Mononuclear cell (primary cell): ENCODE measurements around the gene ATP6V1B1. TPM values are rescaled to one million over a fixed set of nuclear protein-coding genes. Genes with fewer than 3 reads are reported as not detected.

Experiments
- H3K27me3 ChIP-seq: 2 replicates; pipeline ENCODE4 v1.6.0; 2011; ENCODE audit warnings: low read length, control low read depth; ENCODE audit not compliant: insufficient read depth
- H3K4me1 ChIP-seq: 2 replicates; pipeline ENCODE4 v1.5.1; 2011; ENCODE audit warnings: mild to moderate bottlenecking, low read length, control low read depth; ENCODE audit not compliant: insufficient read depth
- H3K4me3 ChIP-seq: 2 replicates; pipeline ENCODE4 v1.5.1; 2011; ENCODE audit warnings: mild to moderate bottlenecking, low read length, moderate library complexity
- H3K9me3 ChIP-seq: 2 replicates; pipeline ENCODE4 v1.5.1; 2011; ENCODE audit warnings: low read depth, mild to moderate bottlenecking, control low read depth, low read length
- total RNA-seq: library from RNA; depleted of rRNA; stranded (reverse); fragments of >200 nt; gene quantifications from one replicate; pipeline ENCODE4 v1.2.3, GENCODE V29; 2012

The ATP6V1B1 gene
- total RNA-seq, 1 donor: not detected

DNA sequence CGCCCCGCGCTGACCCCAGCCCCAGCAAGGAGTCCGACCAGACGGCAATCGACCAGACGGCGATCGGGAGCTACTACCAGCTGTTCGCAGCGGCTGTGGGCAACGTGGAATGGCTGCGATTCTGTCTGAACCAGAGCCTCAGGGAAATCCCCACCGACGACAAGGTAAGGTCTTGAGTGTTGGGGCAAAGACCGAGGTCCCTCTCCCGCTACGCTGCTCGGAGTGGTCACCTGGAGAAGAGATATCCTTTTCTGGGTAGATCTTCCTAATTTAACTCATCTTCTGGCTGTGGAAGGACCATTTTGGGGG is 43.4 kb downstream of the ATP6V1B1 start:
- H3K4me3 ChIP-seq: no peak overlapping the region
- H3K4me1 ChIP-seq: peaks cover 23% of the 10 kb centered on the region
- no peaks in the 10 kb centered on the region for H3K9me3 ChIP-seq
- no peaks in the 10 kb centered on the region for H3K27me3 ChIP-seq

DNA sequence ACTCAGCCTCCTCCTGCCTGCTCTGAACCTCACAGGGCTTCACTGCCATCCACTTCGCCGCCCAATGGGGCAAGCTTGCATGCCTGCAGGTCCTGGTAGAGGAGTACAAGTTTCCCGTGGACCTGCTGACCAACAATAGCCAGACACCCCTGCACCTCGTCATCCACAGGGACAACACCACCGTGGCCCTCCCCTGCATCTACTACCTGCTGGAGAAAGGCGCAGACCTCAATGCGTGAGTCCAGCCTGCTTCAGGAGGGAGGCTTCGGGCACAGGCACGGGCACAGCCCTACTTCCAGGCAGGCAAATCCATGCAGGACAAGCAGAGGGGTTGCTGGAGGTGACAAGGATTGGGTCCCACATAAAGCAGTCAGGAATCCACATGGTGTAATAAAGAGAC is 43.9 kb downstream of the ATP6V1B1 start:
- H3K9me3 ChIP-seq: no peaks in the 10 kb centered on the region
- no peak overlapping the region for H3K4me3 ChIP-seq
- H3K27me3 ChIP-seq: no peaks in the 10 kb centered on the region
- H3K4me1 ChIP-seq: peaks cover 25% of the 10 kb centered on the region

DNA sequence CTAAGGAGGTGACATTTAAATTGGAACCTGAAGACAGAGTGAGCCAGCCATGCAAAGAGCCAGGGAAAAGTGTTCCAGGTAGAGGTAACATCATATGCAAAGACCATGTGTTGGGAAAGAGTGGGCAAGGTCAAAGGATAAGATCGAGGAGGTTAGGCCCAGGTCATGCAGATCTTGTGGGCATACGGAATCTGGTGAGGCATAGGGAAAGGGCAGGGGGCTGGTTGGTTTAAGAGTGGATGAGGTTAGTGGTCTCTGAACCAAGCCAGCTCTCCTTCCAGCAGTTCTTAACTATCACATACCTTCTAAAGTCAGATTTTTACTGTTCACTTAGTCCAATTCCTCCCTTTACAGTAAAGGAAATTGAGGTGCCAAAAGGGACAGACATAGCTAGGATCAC is 45.7 kb downstream of the ATP6V1B1 start:
- Histone ChIP-seq H3K4me1 (peaks cover 32% of the 10 kb centered on the region), H3K9me3 (no peaks in the 10 kb centered on the region), H3K27me3 (no peaks in the 10 kb centered on the region), H3K4me3 (no peak overlapping the region)

DNA sequence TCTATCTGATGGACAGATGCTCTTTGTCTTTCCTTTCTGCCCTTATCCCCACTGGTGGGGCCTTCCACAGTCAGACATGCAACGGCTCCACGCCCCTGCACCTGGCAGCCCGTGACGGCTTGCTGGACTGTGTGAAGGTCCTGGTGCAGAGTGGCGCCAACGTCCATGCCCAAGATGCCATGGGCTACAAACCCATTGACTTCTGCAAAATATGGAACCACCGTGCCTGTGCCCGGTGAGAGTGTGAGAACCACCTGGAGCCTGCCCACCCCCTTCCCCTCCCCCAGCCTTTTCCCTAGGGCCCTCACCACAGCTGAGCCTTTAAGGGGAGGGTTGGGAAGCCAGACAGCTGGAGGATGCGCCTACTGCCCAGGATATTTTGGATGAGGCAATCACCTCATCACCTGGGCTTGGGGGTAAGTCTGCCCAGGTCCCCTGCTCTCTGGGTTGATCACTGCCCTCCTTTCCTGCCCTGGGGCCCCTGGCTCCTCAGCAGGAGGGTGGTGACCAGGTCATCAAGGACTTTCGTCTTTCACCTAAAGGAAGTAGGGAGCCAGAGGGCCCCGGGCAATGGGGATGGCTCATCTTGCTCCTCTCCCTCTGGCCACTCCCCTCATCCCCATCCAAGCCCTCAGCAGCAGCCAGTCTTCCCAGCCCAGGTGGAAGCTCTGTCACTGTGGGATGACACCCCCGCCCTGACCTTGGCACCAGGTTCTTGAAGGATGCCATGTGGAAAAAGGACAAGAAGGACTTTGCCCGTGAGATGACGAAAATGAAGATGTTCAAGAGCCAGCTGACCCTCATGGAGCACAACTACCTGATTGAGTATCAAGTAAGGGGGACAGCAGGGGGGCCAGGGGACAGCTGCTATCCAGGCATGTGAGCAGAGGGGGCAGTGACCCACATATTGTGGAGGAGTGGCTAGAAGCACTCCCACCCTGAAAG is 46.4 kb downstream of the ATP6V1B1 start:
- no peaks in the 10 kb centered on the region for H3K9me3 ChIP-seq
- no peak overlapping the region for H3K4me3 ChIP-seq
- H3K27me3 ChIP-seq: no peaks in the 10 kb centered on the region
- H3K4me1 ChIP-seq: peaks cover 28% of the 10 kb centered on the region

DNA sequence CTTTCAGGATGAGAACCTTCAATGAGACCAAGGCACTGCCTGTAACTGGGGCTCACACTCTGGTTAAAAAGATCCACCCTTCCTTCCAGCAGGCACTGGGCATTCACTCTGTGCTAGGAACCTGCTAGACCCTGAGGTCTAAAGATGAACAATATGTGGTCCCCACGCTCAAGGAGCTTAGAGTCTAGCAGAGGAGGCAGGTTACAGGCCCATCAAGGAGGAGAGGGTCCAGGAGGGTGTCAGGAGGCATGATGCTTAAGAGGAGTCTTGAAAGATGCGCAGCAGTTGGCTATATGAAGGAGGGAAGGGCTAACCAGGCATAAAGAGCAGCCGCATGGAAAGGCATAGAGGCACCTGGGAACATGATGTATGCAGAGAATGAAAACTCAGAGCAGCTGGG is 47.3 kb downstream of the ATP6V1B1 start:
- no peaks in the 10 kb centered on the region for H3K9me3 ChIP-seq
- no peak overlapping the region for H3K4me3 ChIP-seq
- H3K27me3 ChIP-seq: no peaks in the 10 kb centered on the region
- peaks cover 22% of the 10 kb centered on the region for H3K4me1 ChIP-seq

DNA sequence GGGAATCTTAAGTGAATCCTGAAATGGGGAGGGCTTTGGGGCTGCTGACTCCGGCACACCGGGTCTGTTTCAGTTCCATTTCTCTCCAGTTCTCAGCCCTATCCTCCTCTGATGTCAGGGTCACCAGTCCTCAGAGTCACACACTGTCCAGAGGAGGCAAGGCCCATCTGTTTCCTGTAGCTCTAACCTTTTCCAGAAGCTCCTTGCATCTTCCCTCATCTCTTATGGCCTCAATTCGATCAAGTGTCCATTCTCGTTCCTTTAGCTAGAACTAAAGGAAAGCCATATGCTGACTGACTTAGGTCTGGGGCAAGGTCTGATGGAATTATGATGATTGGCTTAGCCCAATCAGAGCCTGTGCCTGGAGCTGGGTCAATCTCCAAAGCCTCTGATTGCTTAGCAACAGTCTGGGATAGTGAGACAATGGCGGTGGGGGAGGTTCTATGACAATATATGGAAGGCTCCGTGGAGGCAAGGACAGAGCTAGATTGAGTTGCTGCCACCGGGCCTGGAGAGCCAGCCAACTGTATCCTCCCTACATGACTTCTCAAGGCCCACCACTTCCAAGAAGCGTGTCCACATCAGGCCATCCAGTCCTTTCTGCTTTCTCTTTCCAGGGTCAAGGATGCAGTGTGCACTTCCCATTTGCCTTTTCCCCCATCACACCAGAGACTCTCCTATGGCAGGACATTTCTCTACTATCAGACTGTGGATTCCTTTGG is 48.0 kb downstream of the ATP6V1B1 start:
- no peak overlapping the region for H3K4me3 ChIP-seq
- no peaks in the 10 kb centered on the region for H3K27me3 ChIP-seq
- H3K9me3 ChIP-seq: no peaks in the 10 kb centered on the region
- peaks cover 15% of the 10 kb centered on the region for H3K4me1 ChIP-seq

DNA sequence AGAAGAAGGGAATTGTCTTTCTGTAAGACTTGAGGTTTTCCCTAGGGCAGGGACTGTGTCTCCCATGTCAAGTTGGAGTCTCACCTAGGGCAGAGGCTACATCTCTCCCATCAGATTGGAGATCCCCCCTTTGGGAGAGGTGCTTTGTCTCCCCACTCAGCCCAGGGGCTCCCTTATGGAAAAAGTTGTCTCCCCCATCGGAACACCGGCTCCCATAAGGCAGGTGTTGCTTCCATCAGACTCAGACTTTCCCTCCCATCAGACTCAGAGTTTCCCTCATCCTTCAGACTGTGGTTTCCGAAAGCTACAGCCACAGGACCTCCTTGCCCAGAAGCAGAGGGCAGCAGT is 48.5 kb downstream of the ATP6V1B1 start:
- H3K4me3 ChIP-seq: no peak overlapping the region
- no peaks in the 10 kb centered on the region for H3K27me3 ChIP-seq
- H3K9me3 ChIP-seq: no peaks in the 10 kb centered on the region
- peaks cover 9% of the 10 kb centered on the region for H3K4me1 ChIP-seq

DNA sequence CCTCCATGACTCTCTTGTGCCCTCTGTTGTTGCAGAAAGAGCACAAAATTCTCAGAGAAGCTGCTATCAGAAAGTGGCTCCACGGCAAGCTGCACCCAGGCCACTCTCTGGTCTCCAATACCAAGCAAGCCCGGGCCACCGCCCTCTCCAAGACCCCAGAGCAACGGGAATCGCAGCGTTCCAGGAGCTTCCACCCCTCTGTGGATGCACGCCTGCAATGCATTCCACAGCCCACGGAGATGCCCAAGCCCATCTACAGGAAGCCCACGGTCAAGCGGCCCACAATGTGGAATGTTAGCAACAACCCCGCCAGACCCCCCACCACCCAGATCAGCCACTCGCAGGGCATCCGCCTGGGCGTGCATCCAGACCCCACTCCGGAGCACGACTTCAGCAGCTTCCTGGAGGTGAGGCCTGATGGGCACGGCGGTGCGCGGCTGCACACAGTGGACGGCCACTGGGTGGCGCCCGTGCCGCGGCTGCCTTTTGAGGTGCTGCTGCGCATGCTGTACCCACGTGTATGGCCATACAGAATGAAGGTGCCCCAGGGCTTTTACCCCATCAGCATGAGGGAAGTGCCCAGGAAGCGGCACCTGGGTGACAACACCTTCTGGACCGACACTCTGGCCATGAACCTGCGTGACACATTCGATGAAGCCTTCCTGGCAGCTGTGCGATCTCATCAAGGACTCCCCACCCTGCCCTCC is 49.0 kb downstream of the ATP6V1B1 start:
- Histone ChIP-seq H3K4me3 (no peak overlapping the region), H3K9me3 (no peaks in the 10 kb centered on the region), H3K27me3 (no peaks in the 10 kb centered on the region), H3K4me1 (peaks cover 9% of the 10 kb centered on the region)

DNA sequence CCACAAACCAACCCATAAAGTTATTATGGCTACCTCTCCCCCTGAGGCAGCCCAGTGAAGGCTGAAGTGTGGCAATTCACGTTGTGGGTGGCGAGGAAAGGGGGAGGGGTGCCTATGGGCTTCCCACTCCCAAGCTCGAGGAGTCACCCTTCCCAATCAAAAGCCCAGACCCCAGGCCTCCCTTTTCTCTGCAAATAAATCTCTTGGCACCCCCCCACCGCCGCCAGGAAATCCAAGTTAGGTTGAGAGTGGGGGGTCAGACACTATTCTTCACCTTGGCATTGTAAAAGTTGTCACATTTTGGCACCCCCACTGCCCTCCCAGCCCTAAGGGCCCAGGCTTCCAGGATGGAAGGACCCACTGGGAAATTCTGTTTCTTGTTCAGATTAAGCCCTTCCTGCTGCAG is 49.6 kb downstream of the ATP6V1B1 start:
- Histone ChIP-seq H3K4me3 (no peak overlapping the region), H3K4me1 (peaks cover 9% of the 10 kb centered on the region), H3K9me3 (no peaks in the 10 kb centered on the region), H3K27me3 (no peaks in the 10 kb centered on the region)

DNA sequence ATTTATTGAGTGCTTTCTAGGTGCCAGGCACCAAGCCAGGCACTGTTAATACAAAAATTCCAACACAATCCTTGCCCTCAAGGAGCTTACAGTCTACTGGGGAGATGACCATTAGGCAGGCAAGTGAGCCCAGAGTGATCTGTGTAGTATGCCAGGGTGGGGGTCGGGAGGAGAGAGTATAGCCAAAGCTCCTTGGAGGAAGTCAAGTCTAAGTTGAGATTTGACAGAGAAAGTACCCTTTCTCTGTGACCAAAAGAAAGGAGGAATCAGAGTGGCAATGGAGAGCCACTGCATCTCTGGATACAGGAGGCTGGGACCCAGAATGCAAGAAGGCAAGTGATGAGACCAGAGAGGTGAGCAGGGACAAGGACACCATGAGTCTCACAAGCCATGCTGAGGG is 50.3 kb downstream of the ATP6V1B1 start:
- H3K4me3 ChIP-seq: no peak overlapping the region
- no peaks in the 10 kb centered on the region for H3K27me3 ChIP-seq

DNA sequence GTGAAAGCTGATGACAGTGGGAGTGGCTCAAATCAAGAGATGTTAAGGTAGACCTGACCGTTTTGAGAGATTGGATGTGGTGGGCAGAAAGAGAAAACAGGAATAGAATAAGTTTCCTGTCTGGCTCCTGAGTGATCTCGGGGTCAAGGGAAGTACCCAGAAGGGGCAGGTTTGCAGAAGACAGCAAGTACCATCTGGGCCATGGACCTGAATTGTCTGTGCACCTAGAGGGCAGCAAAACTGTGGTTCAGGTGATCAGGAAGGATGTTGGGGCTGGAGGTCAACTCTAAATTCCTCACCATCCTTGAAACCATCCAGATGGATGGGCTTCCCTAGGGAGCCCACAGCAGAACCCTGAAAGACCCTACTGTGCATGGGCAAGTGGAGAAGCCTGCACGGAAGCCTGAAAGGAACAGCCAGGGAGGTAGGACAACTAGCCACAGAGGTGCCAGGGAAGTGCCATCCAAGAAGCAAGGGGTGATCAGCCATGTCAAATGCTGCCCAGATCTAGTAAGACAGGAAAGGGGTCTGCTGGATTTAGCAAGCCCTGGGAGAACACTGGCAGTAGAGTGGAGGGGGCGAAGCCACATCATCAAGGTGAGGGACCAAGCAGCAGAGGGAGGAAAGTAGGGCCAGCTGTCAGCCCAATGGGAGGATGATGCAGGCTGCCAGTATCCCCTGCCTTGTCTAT is 50.9 kb downstream of the ATP6V1B1 start:
- H3K4me3 ChIP-seq: no peak overlapping the region
- H3K4me1 ChIP-seq: peaks cover 9% of the 10 kb centered on the region
- H3K9me3 ChIP-seq: no peaks in the 10 kb centered on the region
- no peaks in the 10 kb centered on the region for H3K27me3 ChIP-seq

More for the DNA sequence above, 50.3 kb downstream of the ATP6V1B1 start:
- H3K9me3 ChIP-seq: no peaks in the 10 kb centered on the region
- peaks cover 9% of the 10 kb centered on the region for H3K4me1 ChIP-seq

DNA sequence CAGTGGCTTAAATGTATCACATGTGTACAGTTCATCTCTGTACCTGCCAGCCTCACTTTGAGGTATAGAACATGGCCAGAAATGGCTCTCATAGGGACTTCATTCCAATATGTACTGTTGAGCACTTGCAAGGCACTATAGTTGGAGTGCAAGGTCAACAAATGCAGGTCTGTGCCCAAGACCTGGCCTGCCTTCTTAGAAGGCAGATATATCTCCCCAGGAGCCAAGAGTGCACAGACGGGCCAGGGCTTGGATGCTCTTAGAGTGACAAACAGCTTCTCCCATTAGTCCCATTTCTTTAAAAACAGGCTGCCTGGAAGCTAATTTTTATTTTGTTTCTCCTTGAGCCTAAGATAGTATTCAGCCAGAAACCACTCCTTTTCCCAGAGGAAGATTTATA is 51.7 kb downstream of the ATP6V1B1 start:
- H3K4me1 ChIP-seq: peaks cover 9% of the 10 kb centered on the region
- no peaks in the 10 kb centered on the region for H3K9me3 ChIP-seq
- no peak overlapping the region for H3K4me3 ChIP-seq
- no peaks in the 10 kb centered on the region for H3K27me3 ChIP-seq

DNA sequence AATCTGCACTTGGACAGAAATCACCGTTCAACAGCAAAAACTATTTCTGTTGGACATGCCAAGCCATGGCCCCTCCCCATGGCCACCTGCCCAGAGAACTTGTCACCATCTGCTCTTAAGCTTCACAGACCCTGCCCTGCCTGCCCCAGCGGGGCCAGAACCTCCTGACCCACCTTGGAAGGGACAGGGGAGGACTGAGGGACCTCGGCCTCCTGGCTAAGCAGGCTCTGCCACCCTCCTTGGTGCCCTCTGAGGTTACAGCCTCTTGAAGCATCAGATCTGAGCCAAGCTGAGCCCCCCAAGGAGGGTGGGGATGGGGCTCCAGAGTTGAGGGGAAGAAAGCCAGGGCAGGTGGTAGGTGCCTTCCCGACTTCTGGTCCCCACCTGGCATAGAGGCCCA is 52.5 kb downstream of the ATP6V1B1 start:
- Histone ChIP-seq H3K9me3 (no peaks in the 10 kb centered on the region), H3K4me1 (peaks cover 14% of the 10 kb centered on the region), H3K27me3 (no peaks in the 10 kb centered on the region), H3K4me3 (no peak overlapping the region)

DNA sequence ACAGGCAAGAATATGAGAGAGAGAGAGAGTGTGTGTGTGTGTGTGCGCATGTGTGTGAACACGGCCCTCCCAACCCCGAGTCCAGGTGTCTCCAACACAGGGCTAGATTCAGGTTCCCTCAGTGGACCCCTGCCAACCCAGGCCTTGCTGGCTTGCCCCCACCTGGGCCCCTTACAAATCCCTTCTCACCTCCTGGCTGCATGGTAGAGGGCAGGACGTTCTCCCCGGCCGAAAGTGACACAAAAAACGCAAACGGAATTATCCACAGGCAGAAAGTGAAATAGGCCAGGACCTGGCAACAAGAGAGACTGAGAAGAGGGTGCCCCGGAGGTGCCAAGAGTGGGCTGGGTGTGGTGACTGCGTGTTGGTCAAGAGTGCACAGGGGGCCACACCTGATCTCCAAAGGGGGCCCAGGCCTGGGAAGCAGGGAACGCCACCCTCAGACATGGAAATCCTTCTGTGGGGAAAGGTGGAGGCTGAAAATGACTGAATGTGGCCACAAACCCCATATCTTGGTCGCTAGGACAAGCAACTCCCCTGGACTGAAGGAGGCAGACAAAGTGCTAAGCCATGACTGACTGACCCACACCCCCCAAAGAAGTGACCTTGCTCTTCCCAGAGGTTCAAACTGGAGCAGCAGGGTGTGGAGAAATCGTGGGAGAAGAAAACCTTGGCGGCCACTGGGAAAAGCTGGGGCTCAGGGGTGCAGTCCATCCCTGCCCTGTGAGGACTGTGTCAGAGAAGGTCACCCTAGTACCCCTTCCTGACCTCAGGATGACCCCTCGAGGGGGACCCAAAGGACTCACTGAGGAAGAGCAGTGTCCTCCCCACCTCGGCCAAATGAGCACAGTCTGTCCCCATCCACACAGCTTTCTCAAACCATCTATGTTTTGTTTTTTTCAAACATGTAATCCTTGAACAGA is 53.3 kb downstream of the ATP6V1B1 start:
- Histone ChIP-seq H3K4me3 (no peak overlapping the region), H3K9me3 (no peaks in the 10 kb centered on the region), H3K27me3 (no peaks in the 10 kb centered on the region), H3K4me1 (peaks cover 23% of the 10 kb centered on the region)
